ENCODE results near the gene NMT1.

NMT1 gene

DNA sequence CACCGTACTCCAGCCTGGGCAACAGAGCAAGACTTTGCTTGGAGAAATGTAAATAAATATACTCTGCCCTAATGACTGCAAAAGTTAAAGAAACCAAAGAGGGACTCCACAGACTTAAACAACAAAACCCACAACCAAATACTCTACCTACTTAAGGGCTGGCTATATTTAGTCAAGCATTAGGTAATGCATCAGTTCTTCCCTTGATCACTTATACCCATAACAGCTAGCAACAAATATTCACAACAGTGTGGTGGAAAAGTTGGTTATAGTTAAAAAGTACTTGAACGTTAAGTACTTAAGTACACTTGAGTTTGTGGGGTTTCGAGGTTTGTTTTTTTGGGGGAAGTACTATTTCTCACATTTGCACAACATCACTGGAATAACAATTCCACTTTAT, 95.1 kb downstream of the NMT1 start:
- H3K4me2 ChIP-seq, result peak overlapping the region; percentile 16; the same call in 1 of the 2 replicates
- peaks cover 7% of the 10 kb centered on the region for H4K20me1 ChIP-seq
- peaks cover 48% of the 10 kb centered on the region for H3K4me1 ChIP-seq
- H3K9me3 ChIP-seq, result no peaks in the 10 kb centered on the region
- TF ChIP-seq Cebpa-rat (IDR thresholded peaks at IDR 0.05), result no peak
- no peak overlapping the region for H3K4me3 ChIP-seq
- H3K9ac ChIP-seq, result peak overlapping the region; percentile 8; the same call in 1 of the 2 replicates
- no peaks in the 10 kb centered on the region for H3K27me3 ChIP-seq
- no peak overlapping the region for H3K27ac ChIP-seq
- H3K36me3 ChIP-seq, result no peaks in the 10 kb centered on the region
